GM06990 (cell line): ENCODE results near the gene BBS1.

Experiments used
- DNase-seq: peaks from one replicate; pipeline ENCODE4 v3.0.0-alpha.2; 2011; ENCODE audit not compliant: insufficient read length; ENCODE audit errors: extremely low read depth
- H3K27me3 ChIP-seq: replicated peaks from 2 replicates; pipeline ENCODE4 v1.6.0; 2011; ENCODE audit warnings: low read length; ENCODE audit not compliant: control insufficient read depth, insufficient read depth
- H3K36me3 ChIP-seq: 2 replicates; pipeline ENCODE4 v1.5.1; 2011; ENCODE audit warnings: low read length; ENCODE audit not compliant: control insufficient read depth, insufficient read depth
- H3K4me3 ChIP-seq: replicated peaks from 2 replicates; pipeline ENCODE4 v1.5.1; 2011; ENCODE audit warnings: low read depth, mild to moderate bottlenecking, control low read depth, low read length
- CTCF ChIP-seq: IDR thresholded peaks from 2 replicates; pipeline ENCODE4 v1.5.1; 2011; ENCODE audit warnings: low read length, control low read depth, mild to moderate bottlenecking, inconsistent platforms; ENCODE audit not compliant: insufficient read depth, poor library complexity, severe bottlenecking

BBS1 gene

GRCh38 chr11:66524304-66525040 is 14.0 kb downstream of the BBS1 start:
- Histone ChIP-seq H3K4me3 (no peak overlapping the region), H3K27me3 (no peaks in the 10 kb centered on the region), H3K36me3 (peaks cover 12% of the 10 kb centered on the region)
- no peak for TF ChIP-seq CTCF
- DNase-seq = no peak

GRCh38 chr11:66529069-66529468 is 18.6 kb downstream of the BBS1 start:
- no peak for DNase-seq
- peaks cover 2% of the 10 kb centered on the region for H3K36me3 ChIP-seq
- no peak overlapping the region for H3K4me3 ChIP-seq
- no peaks in the 10 kb centered on the region for H3K27me3 ChIP-seq
- TF ChIP-seq CTCF = no peak

- no peak for DNase-seq
- no peak for TF ChIP-seq CTCF
- Histone ChIP-seq H3K27me3 (no peaks in the 10 kb centered on the region), H3K4me3 (no peak overlapping the region), H3K36me3 (peaks cover 2% of the 10 kb centered on the region)
Measured at GRCh38 chr11:66529655-66530054, 19.2 kb downstream of the BBS1 start.

DNA sequence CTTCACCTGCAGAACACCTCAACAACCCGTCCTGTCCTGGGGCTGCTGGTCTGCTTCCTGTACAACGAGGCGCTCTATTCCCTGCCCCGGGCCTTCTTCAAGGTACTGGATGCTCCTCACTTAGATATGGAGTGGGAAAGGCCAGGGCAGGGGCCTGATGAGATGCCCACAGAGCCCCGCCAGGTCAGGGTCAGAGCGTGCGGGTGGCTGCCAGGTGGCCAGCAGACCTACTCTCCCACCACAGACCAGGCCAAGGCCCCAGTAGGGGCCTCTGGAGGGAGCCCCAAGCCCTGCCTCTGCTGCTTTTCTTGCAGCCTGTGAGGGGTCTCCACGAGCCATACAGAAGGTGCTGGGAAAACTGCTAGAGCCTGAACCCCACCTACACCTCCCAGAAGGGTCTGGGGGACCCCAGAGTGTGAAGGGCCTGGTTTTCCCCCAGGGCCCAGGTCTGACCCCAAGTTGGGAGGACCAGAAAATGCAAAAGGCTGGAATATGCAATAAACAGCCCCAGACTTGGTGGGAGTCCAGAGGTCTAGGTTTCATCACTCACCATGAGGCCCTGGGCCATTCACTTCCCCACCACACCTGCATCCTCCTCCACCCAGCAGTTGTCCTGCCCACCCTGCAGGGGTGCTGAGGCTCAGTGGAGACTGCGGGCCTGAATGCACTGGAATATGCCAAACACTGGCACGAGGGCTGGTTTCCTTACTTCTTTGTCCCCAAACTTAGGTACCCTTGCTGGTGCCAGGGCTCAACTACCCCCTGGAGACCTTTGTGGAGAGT is 20.7 kb downstream of the BBS1 start:
- no peak for TF ChIP-seq CTCF
- Histone ChIP-seq H3K27me3 (no peaks in the 10 kb centered on the region), H3K4me3 (no peak overlapping the region), H3K36me3 (peaks cover under 1% of the 10 kb centered on the region)
- DNase-seq = no peak

DNA sequence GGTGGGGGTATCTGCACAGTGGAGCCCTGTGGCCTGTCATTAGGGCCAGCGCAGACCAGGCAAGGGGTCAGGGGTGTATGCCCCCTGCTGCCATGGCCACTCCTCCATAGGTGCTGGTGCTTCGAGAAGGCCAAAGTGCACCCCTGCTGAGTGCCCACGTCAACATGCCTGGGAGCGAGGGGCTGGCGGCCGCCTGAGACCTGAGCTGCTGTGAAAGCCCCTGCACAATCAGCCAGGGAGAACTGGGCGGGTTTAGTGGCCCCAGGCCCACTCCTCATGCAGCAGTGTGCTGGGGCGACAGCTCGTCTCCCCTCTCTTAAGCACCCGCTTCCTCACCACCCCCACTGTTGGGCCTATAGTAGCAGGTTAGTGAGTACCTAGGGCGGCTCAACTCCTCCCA is 21.4 kb downstream of the BBS1 start:
- no peak for TF ChIP-seq CTCF
- Histone ChIP-seq H3K27me3 (no peaks in the 10 kb centered on the region), H3K4me3 (no peak overlapping the region), H3K36me3 (no peaks in the 10 kb centered on the region; the same call in none of the 2 replicates)
- no peak for DNase-seq
